ENCODE data around the gene HSP90AA1. TPM values are rescaled to one million over a fixed set of nuclear protein-coding genes. Genes with fewer than 3 reads are reported as not detected.

Gene HSP90AA1
- total RNA-seq, 2 experiments from 2014 or later: 1,286 to 1,366 TPM

Other genes with a start within 250 kb of the HSP90AA1 start
- 100 to 1,000 TPM; 207 to 208 TPM for gene DYNC1H1, start 122.5 kb downstream of the HSP90AA1 start, total RNA-seq
- gene WDR20, start 52.9 kb upstream of the HSP90AA1 start, total RNA-seq: 10 to 100 TPM; 20.5 to 21.4 TPM
- 1 to 10 TPM; 1.6 TPM for gene MOK, start 218.1 kb upstream of the HSP90AA1 start, total RNA-seq
- gene ZNF839, start 232.7 kb upstream of the HSP90AA1 start, total RNA-seq: 10 to 100 TPM; 10.2 to 10.6 TPM

Data from activated naive CD4-positive, alpha-beta T cell treated with anti-CD3 and anti-CD28 coated beads for 36 hours (primary cell).